Suppressor macrophage treated with lipopolysaccharide for 1 hour (primary cell): Measurements from ENCODE around the gene SCARF2.

Experiments used
- DNase-seq, 3 donors: peaks; one replicate each; pipeline ENCODE4 v3.0.0-alpha.2; 2020 to 2022

Gene SCARF2

GRCh38 chr22:20439928-20440575 is 2.4 kb upstream of the SCARF2 start:
- no peak for DNase-seq

GRCh38 chr22:20439556-20439927 is 1.9 kb upstream of the SCARF2 start:
- DNase-seq: no peak

- DNase-seq: peak in 2 of 3 donors; percentile 24 to 51
Observed at GRCh38 chr22:20438678-20439492, 1.3 kb upstream of the SCARF2 start.

GRCh38 chr22:20438427-20438677 is 727 bp upstream of the SCARF2 start:
- no peak for DNase-seq

- peak in 1 of 3 donors; percentile 27 for DNase-seq
Observed at GRCh38 chr22:20436768-20437612, 635 bp downstream of the SCARF2 start.

GRCh38 chr22:20436307-20436767 is 1.3 kb downstream of the SCARF2 start:
- DNase-seq: no peak

GRCh38 chr22:20435436-20436306 is 2.0 kb downstream of the SCARF2 start:
- no peak for DNase-seq

GRCh38 chr22:20434773-20435172 is 2.9 kb downstream of the SCARF2 start:
- no peak for DNase-seq

- DNase-seq: no peak
Observed at GRCh38 chr22:20434264-20434751, 3.3 kb downstream of the SCARF2 start.

- DNase-seq: no peak
Observed at GRCh38 chr22:20433686-20434241, 3.9 kb downstream of the SCARF2 start.

GRCh38 chr22:20433191-20433590 is 4.4 kb downstream of the SCARF2 start:
- no peak for DNase-seq

- no peak for DNase-seq
Observed at GRCh38 chr22:20432244-20432686, 5.4 kb downstream of the SCARF2 start.

- no peak for DNase-seq
Observed at GRCh38 chr22:20431511-20432192, 6.0 kb downstream of the SCARF2 start.

- peak; percentile 68 to 80 (median 72) for DNase-seq
Observed at GRCh38 chr22:20430720-20431510, 6.7 kb downstream of the SCARF2 start.

GRCh38 chr22:20430101-20430719 is 7.4 kb downstream of the SCARF2 start:
- DNase-seq: no peak

- DNase-seq: peak; percentile 79 to 96 (median 91)
Observed at GRCh38 chr22:20429254-20430100, 8.1 kb downstream of the SCARF2 start.

- no peak for DNase-seq
Observed at GRCh38 chr22:20428496-20429253, 8.9 kb downstream of the SCARF2 start.

GRCh38 chr22:20427945-20428417 is 9.6 kb downstream of the SCARF2 start:
- no peak for DNase-seq
